Stimulated activated CD4-positive, alpha-beta T cell treated with anti-CD3 and anti-CD28 coated beads, Interleukin-1b, Interleukin-23, amount 100 ng/mL, for 48 hours (primary cell): ENCODE data around the gene RAB3D.
"Not testable (repeated sequence)": the region's sequence is repeated elsewhere in the genome, so short reads cannot be mapped to it uniquely, and the experiment has no call there.

Experiments
- DNase-seq: peaks from one replicate; pipeline ENCODE4 v3.0.0-alpha.2; 2020

The RAB3D gene

DNA sequence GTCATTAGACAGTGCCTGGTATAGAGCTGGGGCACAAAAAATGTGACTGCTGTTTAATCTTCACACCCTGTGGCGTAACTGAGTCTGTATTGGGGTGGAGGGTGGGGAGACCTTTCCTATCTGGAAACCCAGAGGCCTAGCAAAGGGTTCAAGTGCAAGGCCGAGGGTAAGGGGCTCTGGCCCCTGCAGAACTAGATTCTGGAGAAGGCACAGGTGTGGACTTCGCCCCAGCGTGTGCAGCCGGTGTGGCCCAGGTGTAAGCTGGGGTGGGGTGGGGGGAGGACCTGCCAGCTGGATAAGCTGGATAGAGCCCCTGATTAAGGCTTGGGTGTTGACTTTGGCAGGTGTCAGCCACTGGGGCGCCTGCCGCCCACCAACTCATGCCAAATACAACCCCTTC is 1.3 kb downstream of the RAB3D start:
- no peak for DNase-seq

DNA sequence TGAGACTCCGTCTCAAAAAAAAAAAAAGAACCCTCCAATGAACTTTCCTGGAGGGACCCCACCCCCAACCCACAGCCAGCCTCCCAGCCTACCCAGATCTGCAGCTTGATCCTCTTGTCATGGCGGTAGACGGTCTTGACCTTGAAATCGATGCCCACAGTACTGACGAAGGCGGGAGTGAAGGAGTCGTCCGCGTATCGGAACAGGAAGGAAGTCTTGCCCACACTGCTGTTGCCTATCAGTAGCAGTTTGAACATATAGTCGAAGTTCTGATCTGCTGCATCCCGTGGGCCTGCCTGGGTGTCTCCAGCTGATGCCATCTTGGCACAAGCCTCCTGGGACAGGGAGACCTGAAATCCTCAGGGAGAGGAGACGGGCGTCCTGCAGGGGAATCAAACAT is 2.4 kb downstream of the RAB3D start:
- DNase-seq = no peak

DNA sequence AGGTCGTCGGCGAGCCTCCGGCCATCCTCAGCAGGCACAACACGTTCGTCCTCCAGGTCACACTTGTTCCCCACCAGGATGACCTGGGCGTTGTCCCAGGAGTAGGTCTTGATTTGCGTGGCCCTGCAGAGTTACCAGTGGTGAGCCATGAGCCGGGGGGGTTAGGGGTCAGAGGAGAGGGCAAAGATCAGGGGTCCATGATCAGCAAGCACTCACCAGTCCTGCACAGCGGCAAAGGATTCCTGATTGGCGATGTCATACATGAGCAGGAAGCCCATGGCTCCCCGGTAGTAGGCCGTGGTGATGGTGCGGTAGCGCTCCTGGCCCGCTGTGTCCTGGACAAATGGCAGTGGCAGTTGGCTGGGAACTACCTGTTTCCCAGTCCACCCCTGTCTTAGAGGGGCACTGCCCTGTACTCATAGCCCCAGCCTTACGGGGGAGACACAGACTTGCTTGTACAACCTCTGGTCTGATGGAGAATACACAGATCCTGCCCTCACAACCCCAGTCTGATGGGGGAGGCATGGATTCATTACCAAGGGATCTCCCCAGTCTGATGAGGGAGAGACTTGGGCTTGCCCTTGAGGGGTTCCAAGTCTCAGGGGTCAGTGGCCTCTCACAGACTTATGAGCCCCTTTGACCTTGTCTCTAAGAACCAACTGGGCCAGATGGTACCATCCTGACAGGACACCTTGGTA is 3.9 kb downstream of the RAB3D start:
- no peak for DNase-seq

DNA sequence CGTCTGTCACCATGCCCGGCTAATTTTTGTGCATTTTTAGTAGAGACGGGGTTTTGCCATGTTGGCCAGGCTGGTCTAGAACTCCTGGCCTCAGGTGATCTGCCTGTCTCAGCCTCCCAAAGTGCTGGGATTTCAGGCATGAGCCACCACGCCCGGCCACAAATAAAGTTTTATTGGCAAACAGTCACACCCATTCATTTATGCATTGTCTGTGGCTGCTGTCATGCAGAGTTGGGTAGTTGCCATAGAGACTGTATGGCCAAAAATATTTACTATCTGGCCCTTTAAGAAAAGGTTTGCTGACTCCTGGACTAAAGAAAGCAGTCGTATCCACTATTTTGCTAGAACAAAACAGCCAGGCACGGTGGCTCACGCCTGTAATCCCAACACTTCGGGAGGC is 5.6 kb downstream of the RAB3D start:
- not testable (repeated sequence) for DNase-seq

DNA sequence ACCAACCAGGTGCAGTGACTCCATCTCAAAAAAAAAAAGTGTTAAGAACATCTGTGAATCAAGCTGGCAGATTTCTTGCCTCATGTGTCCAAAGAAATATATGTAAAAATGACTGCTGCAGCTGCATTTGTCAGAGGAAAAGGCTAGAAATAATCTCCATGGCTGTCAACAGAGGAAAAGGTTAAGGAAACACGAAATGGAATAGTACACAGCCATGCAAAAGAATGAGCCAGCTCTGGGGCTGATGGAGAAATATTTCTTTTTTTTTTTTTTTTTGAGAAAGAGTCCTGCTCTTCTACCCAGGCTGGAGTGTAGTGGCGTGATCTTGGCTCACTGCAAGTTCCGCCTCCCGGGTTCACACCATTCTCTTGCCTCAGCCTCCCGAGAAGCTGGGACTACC is 6.6 kb downstream of the RAB3D start:
- DNase-seq = no peak

DNA sequence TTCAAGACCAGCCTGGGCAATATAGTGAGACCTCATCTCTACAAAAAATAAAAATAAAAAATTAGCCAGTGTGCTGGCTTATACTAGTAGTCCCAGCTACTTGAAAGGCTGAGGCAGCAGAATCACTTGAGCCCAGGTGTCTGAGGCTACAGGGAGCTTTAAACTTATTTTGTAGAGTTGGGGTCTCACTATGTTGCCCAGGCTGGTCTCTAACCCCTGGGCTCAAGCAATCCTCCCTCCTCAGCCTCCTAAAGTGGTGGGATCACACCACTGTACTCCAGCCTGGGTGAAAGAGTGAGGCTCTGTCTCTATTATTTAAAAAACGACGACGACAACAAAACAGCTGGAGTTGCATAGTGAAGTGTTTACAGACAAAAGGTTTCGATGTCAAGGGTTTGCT is 8.0 kb downstream of the RAB3D start:
- DNase-seq = no peak

DNA sequence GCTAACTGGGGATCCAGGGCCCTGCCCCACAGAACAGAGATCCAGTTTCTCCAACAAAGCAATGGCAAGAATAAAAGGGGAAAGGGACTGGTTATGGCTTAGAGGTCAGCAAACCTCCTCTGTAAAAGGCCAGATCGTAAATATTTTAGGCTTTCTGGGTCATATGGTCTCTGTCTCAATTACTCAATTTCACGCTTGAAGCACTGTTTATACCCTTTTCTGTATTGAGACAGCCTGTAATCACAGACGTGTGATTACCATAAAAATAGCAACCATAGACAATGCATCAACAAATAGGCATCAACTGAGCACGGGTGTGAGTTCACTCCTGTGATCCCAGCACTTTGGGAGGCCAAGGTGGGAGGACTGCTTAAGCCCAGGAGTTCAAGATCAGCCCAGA is 9.3 kb downstream of the RAB3D start:
- no peak for DNase-seq

DNA sequence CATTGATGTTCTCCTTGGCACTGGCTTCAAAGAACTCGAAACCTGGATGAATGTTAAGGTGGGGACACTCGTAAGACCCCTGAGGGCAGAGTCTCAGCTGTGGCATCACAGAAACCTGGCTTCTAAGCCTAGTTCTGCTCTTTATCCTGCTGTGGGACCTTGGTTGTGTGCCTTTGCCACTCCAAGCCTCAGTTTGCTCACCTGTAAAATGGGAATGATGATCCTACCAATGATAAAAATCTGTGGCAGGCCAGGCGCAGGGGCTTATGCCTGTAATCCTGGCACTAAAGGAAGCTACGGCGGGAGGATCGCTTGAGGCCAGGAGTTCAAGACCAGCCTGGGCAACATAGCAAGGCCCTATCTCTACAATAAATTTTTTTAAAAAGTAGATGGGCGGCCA is 13.9 kb downstream of the RAB3D start:
- DNase-seq = no peak

DNA sequence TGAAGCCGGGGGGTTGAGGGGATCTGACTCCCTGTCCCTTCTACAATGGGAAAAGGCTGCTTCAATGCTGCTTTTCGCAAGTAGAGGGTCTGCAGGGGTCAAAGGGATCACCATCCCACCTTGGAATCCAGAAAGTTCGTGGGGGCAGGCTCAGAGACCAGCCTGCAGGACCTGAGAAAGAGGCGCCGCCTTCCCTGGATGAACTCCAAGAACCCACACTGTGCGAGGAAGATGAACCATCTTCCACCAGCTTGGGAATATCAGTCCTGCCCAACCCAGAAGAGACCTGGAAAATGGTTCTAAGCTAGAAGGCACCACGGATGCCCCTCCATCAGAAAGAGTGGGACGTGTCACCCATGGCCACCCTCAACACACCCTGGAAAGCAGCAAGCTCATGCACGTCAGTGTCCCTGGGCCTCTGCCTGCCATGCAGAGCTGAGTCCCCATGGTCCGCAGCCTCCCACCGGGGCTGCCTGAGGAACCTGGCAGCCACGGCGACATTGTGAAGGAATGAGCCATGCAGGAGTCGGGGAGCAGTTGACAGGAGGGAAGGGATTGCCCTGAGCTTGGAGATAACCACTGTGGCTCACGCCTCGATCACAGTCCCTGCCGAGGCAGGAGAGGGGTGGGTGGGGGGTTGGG is 14.6 kb downstream of the RAB3D start:
- DNase-seq = no peak

DNA sequence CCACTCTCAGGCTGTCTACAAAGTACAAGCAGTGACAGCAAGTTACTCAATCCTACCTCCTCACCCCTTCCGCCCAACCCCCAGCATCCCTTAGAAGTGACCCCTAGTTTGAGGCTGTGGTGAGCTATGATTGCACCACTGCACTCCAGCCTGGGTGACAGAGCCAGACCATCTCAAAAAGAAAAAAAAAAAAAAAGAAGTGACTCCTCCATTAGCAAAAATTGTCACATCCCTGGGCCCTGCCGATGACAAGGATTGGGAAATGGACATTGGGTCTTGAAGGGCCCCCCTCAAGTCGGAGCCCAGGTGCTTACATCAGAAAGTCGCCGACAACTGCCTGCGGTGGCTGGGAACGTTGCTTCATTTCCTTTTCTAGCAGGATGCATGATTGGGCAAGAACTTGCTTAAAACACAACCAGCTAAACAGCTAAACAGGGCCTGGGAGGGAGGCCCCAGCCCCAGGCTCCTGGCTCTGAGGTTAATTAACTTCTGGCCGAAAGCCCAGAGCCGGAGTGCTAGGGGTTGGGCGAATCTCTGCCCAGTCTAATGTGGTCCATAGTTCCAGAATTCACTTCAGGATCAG is 15.3 kb downstream of the RAB3D start:
- peak; percentile 44 for DNase-seq

DNA sequence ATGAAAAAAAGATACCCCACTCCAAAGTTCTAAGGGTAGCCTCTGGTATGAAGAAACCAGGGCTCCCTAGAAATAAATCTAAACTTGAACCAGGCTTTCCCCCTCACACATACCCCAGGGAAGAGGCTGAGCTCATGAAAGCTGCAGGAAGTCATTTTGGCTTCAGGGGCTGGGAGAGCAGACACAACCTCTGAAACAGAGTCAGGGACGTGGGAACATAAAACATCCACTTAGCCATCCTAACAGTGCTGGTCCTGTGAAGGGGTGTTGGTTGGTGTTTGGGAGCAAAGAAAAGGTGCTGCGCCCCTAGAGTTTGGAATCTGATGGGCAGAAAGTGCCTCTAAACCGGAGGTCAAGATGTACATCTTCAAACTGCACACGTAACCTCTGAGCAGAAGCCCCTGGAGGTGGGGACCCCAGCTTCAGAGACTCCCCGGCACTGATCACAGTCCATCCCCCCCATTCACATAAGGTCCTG is 15.8 kb downstream of the RAB3D start:
- DNase-seq = no peak

DNA sequence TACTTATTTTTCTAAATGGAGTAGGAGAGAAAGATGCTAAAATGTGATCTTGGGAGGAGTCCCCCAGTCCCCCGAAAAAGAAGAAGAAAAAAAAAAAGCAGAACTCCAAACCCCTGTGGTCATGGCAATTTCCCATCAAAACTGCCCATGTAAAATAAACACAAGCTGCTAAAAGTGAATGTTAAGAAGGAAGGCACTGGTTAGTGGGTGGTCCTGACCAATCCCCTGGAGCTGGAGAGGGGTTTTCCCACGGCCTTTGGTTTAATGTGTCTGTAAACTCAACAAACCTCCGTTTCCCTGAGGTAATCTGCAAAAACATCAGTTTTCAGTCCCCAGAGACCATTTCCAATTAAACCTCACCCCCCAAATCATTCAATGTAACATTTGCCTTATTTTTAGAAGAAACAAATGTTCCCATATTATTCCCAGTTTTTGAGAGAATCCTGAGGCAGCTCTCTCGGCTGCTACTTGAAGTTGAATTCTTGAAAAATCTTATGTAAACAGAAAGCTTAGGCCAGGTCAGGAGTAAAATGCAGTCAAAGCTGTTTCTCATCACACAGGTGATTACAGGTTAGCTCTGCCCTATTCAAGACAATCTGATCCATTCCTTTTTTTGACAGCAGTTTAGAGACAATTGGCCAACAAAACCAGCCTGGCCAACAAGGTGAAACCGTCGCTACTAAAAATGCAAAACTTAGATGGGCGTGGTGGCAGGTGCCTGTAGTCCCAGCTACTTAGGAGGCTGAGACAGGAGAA is 17.0 kb downstream of the RAB3D start:
- no peak for DNase-seq

DNA sequence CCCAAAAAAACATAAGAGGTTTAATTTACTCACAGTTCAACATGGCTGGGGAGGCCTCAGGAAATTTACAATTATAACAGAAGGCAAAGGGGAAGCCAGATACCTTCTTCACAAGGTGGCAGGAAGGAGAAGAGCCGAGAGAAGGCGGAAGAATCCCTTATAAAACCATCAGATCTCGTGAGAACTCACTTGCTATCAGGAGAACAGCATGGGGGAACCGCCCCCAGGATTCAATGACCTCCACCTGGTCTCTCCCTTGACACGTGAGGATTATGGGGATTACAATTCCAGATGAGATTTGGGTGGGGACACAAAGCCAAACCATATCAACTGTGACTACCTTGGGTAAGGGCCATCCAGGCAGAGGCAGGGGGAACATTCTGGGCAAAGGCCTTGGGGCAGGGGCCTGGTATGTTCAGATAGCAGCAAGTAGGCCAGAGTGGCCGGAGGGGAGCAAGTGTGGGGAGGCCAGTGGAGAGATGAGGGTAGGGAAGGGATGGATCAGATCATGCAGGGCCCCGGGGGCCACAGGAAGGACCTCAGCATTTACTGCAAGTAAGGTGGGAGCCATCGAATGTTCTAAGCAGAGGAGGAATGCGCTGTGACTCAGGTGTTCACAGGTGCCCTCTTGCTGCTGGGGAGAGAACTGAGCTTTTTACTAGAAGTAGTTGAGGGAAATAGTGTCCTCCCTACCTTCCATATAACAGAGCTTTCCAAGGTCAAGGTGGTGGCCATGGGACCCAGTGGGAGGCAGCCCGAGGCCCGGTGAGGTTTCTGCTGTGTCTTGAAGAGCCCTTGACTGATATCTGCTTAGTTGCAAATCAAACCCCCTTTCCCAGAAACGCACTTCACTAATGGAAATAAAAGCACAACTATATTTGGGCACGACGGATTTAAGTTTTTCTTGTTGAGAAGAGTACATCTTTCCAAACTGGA is 18.0 kb downstream of the RAB3D start:
- no peak for DNase-seq

DNA sequence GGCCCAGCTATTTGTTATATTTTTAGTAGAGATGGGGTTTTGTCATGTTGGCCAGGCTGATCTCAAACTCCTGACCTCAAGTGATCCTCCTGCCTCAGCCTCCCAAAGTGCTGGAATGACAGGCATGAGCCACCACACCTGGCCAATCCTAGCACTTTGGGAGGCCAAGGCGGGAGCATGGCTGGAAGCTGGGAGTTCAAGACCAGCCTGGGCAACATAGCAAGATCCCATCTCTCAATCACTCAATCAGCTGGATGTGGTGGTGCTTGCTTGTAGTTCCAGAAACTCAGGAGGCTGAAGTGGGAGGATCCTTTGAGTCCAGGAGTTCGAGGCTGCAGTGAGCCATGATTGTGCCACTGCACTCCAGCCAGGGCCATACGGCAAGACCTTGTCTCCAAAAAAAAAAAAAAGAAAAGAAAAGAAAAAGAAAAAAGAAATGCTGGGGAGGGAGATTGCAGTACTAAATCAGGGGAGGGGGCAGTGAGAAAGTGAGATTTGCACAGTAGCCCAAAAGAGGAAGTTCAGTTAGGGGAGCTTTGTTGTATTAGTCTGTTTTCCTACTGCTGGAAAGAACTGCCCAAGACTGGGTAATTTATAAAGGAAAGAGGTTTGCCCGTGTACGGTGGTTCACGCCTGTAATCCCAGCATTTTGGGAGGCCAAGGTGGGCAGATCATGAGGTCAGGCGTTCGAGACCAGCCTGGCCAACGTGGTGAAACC is 19.0 kb downstream of the RAB3D start:
- DNase-seq = not testable (repeated sequence)

DNA sequence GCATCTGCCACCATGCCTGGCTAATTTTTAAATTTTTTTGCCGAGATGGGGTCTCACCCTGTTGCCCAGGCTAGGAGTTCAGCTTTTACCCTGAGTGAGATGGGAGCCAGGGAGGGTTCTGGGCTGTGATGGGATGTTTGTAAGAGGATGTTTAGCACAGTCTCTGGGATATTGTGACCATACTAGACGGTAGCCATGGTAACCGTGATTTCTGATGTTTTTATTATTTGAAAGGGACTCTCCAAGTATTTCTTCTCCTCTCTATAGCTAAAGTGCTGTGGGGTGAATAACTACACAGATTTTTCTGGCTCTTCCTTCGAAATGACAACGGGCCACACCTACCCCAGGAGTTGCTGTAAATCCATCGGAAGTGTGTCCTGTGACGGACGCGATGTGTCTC is 33.1 kb downstream of the RAB3D start:
- no peak for DNase-seq

DNA sequence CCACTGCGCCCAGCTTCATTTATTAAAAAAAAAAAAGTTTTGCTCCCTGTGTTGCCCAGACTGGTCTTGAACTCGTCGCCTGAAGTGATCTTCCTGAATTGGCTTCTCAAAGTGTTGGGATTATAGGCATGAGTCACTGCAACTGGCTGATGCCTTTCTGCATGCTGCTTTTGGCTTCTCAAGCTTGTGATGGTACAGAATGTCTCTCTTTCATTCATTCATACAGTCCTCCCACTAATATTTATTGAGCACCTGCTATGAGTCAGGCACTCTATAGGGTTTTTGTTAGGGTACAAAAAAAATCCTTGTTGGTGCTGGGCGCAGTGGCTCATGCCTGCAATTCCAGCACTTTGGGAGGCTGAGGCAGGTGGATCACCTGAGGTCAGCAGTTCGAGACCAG is 34.5 kb downstream of the RAB3D start:
- DNase-seq = no peak

DNA sequence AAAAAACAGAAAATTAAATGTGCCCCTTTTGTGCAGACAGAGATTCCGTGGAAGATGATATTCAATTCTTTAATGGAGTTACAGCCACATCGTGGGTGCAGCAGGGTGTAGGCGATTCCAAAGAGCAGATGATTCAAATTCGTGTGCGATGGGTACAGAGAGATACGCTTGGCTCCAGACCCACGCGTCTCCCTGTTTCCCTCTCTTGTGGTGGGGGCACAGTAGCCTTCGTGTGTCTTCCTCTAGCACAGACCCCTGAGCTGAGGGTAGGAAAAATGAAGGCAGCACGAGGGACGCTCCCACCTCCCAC is 38.7 kb downstream of the RAB3D start:
- DNase-seq = no peak

DNA sequence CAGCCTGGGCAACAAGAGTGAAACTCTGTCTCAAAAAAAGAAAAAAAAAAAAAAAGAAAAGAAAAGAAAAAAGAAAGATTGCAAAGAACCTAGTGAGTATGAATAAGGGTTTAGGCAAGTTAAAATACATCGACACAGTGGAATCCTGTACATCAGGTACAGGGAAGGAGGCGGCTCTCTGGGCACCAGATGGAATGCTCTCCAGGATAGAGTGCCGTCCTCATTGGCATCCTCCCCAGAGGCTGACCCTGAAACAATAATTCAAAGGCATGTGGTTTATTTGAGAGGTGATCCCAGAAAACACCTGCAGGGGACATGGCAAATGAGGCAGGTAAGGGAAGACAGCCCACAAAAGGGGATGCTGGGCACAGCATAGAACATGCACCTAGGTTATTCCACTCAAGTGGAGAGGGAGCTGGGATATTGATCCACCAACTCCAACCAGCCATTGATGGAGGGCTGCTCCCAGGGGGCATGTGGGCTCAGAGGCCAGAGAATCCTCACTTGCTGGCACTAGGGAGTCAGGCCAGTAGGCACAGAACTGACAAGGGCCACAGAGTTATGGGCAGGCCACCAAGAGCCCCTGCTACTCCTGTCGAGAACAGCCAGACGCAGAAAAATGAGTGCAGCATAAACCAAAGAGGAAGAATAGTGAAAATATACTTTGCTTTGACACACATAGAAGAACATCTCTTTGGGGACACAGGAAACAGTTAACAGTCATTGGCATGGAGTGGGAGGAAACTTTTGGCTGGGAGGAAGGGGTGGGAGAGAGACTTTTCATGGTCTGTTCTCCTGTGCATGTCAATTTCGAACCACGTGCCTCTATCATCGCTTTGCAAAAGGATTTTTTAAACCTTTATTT is 39.3 kb downstream of the RAB3D start:
- no peak for DNase-seq

DNA sequence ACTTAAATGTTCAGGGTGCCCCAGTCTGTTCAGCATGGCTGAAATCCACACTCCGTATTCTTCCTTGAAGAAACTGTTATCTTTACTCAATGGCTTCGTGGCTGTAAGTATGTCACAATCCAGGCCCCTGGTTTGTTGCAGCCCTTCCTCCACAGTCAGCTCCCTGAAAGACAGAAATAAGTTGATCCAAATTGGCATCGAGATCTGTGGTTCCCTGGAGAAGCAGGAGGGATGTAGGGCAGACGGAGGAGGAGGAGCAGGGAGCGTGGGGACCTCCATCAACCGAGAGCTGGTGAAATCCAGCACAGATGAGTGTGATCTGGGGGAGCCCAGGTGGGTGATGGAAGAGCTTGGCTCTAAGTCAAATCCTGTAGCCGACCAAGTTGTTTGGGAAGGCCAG is 43.2 kb downstream of the RAB3D start:
- no peak for DNase-seq

DNA sequence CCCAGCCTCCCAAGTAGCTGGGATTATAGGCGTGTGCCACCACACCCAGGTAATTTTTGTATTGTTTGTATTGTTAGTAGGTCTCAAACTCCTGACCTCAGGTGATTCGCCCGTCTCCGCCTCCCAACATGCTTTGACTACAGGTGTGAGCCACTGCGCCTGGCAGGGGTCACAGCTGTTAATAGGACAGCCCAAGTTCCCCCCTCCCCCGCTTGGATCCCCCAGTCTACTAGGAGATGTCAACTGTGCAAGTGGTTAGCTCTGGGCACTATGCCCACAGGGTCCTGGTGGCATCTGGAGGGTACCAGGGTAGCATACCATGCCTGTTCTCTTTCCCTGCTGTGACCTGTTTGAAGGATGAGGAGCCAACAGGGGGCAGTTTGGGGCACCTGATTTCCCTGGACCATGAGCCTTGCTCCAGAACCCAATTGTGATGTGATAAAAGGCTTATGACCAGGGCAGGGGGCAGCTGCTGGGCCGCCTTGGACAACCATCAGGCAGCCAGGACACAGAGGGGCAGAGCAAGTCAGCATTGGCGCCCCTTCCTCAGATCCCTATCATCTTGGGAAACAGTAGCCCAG is 43.7 kb downstream of the RAB3D start, which contains the start of gene TSPAN16:
Gene TSPAN16 (plus strand): TSS at position 496 of the 581 bp plus-strand sequence. CDS start 138 bp downstream, outside the sequence.
- no peak for DNase-seq

DNA sequence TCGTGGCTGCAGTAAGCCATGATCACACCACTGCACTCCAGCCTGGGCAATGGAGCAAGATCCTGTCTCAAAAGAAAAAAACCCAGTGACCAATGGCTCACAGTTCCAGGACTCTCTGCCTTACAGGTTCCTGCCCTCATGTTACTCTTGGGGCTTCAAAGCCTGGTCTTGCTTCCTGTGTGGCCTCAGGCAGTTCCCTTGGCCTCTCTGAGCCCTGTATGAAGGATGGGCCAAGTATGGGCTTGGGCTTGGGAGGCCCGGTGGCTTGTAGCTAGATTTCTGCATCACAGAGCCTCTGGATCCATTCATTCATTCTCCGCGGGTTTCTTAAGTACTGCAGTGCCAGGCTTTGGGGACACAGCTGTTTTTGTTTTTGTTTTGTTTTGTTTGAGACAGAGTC is 44.3 kb downstream of the RAB3D start:
- DNase-seq = no peak
